C4-2B (cell line): ENCODE data around the gene RAB11FIP2.

Experiments used
- H3K27ac ChIP-seq: fragments of 450-650 bp; 2 replicates; pipeline ENCODE4 v1.5.1; 2017
- ZFX ChIP-seq: fragments of 450-650 bp; IDR thresholded peaks from 2 replicates; pipeline ENCODE4 v1.6.1; 2017
- TF ChIP-seq, protein P1 (sequence below): fragments of 450-650 bp; conservative IDR thresholded peaks from 2 replicates; pipeline ENCODE4 v1.5.1; 2017; ENCODE audit warnings: mild to moderate bottlenecking

RAB11FIP2 gene

DNA sequence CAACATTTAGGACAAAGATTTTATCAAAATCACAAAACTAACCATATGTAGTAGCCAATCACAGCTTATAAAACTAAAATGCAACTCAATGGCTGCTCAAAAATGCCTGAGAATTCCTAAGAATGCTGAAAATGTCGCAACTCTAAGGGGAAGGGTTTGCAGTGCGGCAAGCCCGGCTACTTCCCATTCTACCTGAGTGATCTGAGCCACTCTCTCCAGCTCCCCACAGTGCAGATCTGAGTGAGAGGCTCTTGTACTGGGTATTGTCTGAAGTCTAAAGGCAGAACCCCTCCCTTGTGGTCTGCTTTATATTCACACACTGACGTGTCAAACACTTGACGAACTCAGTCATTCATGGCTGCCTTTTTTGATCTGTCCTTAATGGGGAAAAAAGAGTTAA lies 28.9 kb downstream of the RAB11FIP2 start:
- TF ChIP-seq, protein P1, sequence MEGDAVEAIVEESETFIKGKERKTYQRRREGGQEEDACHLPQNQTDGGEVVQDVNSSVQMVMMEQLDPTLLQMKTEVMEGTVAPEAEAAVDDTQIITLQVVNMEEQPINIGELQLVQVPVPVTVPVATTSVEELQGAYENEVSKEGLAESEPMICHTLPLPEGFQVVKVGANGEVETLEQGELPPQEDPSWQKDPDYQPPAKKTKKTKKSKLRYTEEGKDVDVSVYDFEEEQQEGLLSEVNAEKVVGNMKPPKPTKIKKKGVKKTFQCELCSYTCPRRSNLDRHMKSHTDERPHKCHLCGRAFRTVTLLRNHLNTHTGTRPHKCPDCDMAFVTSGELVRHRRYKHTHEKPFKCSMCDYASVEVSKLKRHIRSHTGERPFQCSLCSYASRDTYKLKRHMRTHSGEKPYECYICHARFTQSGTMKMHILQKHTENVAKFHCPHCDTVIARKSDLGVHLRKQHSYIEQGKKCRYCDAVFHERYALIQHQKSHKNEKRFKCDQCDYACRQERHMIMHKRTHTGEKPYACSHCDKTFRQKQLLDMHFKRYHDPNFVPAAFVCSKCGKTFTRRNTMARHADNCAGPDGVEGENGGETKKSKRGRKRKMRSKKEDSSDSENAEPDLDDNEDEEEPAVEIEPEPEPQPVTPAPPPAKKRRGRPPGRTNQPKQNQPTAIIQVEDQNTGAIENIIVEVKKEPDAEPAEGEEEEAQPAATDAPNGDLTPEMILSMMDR, result no peak
- no peak for TF ChIP-seq ZFX
- H3K27ac ChIP-seq, result no peak overlapping the region

DNA sequence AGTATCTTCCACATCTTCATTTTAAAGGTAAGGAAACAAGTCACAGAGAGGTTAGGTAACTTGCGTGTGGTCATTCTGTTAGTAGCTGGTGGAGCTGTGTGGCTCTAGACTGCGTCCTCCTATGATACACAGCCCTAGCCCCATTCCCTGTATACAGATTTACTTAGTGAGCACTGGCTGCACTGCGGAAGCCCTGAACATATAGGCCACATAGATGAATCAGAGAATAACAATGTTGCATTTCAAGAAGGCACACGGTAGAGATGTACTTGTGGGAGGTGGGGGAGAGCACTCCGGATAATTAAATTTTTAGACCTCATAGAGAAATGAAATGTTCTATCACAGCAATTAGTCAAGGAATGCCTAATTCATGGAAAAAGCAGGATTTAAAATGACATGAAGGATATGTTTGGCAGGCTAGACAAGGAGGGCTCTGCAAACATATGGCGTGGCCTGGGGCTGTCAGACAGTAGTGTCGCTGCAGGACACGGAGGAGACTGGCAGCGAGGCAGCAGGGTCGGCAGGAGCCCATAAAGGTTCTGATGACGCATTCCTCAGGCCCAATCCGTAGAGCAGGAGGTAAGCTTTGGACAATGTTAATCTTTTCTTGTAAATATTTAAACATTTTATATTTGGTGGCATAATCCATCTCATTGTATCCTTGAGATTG lies 29.5 kb downstream of the RAB11FIP2 start:
- no peak overlapping the region for H3K27ac ChIP-seq
- TF ChIP-seq ZFX, result no peak
- TF ChIP-seq, protein P1, result no peak

DNA sequence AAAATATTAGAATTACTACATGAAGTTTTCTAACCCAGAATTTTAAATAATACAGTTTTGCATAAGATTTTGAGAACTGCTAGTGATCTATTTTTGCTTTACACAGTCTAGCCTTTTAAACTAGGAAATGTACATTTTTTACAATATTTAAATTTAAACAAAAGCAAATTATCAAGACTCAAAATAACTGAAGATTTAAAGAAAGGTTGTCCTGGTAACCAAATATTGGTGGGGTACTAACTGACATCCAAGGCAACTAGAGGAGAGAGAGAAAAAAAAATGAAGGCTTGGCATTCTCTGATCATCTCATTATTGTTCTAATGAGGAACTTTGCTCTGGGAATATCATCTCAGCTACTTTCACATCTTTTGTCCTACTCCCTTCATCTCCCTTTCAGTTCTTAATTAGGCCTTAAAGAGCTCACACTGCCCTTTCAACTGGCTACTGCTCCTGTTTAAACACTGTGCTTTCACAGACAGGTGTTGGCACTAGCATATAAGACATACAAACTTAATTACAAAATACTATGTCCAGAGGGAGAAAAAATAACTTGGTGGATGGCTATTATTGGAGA lies 33.7 kb downstream of the RAB11FIP2 start:
- no peak overlapping the region for H3K27ac ChIP-seq
- TF ChIP-seq, protein P1, result no peak
- TF ChIP-seq ZFX, result no peak

DNA sequence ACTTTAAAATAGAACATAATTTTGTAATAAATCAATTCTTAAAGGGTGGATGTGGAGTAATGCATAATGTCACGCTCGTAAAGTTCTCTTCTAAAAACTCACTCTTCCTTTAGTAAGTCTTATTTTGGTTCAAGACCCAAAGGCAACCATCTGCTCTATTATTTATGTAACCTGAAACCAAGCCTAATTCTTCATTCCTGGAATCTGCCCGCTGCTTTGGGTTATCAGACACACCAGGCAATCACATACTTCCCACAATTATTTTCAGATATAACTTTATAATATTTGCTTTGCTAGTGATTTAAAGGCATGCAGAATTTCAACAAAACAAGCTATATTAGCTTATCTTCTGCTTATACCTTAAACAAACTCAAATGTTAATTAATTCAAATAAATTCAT lies 39.0 kb downstream of the RAB11FIP2 start:
- H3K27ac ChIP-seq, result no peak overlapping the region
- TF ChIP-seq ZFX, result no peak
- TF ChIP-seq, protein P1, result no peak

DNA sequence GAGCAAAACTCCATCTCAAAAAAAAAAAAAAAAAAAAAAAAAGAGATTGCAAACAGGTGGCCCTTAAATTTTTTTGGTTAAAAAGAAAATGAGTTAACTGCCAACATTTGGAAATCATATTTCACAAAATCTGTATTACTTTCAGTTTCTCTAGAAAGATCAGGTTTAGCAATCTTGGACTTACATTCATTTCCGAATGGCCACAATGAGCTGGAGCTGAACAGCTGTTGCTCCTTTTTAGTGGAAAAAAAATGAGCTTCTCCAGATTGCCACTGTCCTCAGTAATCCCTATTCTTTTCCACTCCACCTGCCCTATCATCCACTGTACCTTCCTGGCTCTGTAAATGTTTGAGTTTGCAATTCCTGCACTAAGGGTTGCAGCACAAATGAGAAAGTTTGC lies 43.6 kb downstream of the RAB11FIP2 start:
- no peak overlapping the region for H3K27ac ChIP-seq
- TF ChIP-seq, protein P1, result no peak
- no peak for TF ChIP-seq ZFX

DNA sequence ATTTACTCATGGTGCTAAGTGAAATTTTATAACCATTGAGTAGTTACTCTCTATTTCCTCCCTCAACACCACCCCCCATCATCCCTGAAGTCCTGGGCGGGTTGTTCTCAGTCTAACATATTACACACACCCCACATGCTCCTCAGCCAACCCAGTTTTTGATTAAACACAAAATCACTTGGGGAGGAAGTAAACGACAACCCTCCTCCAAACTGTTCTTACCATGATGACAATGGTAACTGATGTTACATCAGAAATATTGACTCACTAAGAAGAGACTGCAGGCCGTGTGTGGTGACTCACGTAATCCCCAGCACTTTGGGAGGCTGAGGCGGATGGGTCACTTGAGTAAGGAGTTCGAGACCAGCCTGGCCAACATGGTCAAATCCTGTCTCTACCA lies 44.2 kb downstream of the RAB11FIP2 start:
- no peak for TF ChIP-seq ZFX
- TF ChIP-seq, protein P1, result no peak
- no peak overlapping the region for H3K27ac ChIP-seq

DNA sequence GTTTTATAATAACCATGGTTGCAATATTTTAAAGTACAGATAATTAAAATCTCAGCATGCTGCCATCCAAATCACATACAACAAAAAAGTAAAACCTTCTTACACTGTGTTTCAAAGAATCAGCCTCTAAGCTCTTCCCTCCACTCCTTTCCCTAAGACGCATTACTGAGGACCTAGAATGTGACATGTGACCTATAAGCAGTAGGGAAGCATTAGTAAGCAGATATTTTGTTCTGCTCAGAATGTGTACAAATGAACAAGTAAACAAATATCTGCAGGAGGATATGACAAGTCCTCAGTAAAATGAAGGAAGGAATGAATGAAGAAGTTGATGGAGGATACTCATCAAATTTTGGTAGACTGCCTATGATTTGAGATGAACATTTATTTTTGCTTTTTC lies 49.1 kb downstream of the RAB11FIP2 start:
- H3K27ac ChIP-seq, result no peak overlapping the region

More for the DNA sequence above, 49.1 kb downstream of the RAB11FIP2 start:
- no peak for TF ChIP-seq ZFX
- TF ChIP-seq, protein P1, result no peak
